Ovary (tissue), 3 donors: ENCODE measurements around the gene TMEM135.

ENCODE experiments used
- POLR2A ChIP-seq: fragments of 450-650 bp; IDR thresholded peaks from one replicate; pipeline ENCODE4 v1.6.1; 2017; ENCODE audit warnings: antibody characterized with exemption, mild to moderate bottlenecking, moderate library complexity
- TF ChIP-seq, protein P1 (sequence below), 3 donors: fragments of 450-650 bp in 2 of 3; fragments of 200-600 bp in 1 of 3; IDR thresholded peaks; one replicate each; pipeline versions ENCODE4 v1.5.1 to v1.8.0; 2016 to 2022; ENCODE audit warnings: antibody characterized with exemption in 3 of 3, mild to moderate bottlenecking in 1 of 3
- donor health status: DM: no; HTN: no; CAD: no.

DNA sequence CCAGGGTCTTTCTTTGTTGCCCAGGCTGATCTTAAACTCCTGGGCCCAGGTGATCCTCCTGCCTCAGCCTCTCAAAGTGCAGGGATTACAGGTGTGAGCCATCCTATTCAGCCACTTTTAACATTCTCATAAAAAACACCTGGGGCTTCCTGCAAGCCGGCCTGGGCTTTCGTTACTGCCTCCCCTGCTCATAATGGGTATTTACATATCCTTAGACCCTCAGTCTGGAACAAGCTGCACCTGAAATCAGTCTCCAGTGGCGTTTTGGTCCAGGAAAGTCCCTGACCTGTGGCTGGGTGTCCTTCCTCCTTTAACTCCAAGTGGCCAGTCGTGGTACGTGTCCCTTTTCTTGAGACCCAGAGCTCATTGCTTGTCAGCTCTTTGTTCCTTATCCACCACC, 320.7 kb downstream of the TMEM135 start:
- TF ChIP-seq POLR2A = no peak
- TF ChIP-seq, protein P1, sequence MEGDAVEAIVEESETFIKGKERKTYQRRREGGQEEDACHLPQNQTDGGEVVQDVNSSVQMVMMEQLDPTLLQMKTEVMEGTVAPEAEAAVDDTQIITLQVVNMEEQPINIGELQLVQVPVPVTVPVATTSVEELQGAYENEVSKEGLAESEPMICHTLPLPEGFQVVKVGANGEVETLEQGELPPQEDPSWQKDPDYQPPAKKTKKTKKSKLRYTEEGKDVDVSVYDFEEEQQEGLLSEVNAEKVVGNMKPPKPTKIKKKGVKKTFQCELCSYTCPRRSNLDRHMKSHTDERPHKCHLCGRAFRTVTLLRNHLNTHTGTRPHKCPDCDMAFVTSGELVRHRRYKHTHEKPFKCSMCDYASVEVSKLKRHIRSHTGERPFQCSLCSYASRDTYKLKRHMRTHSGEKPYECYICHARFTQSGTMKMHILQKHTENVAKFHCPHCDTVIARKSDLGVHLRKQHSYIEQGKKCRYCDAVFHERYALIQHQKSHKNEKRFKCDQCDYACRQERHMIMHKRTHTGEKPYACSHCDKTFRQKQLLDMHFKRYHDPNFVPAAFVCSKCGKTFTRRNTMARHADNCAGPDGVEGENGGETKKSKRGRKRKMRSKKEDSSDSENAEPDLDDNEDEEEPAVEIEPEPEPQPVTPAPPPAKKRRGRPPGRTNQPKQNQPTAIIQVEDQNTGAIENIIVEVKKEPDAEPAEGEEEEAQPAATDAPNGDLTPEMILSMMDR (IDR thresholded peaks at IDR 0.05) = no peak
